ENCODE data around the gene ENGASE. TPM values are rescaled to one million over a fixed set of nuclear protein-coding genes. Genes with fewer than 3 reads are reported as not detected.

ENGASE gene
- total and polyA plus RNA-seq, 9 of the 15 experiments (the other 6 are each of a cell fraction or from before 2014, with no cell fraction given), result 0.06 to 45.5 (median 13.9) TPM

- FAIRE-seq (no peak), ATAC-seq (no peak), DNase-seq (ENCODE audit: extremely low read depth in 1 of 4, low spot score in 3 of 4) (no peak)
- TF ChIP-seq ZNF449 (CRISPR knock-in tag; IDR thresholded peaks at IDR 0.05) (no peak), CBX5 (IDR thresholded peaks at IDR 0.05; ENCODE audit: borderline replicate concordance, low read depth) (no peak), ZFX (CRISPR knock-in tag; IDR thresholded peaks at IDR 0.05) (no peak), RBM14 (IDR thresholded peaks at IDR 0.05; ENCODE audit: borderline replicate concordance, insufficient read depth, low read depth, low read length) (no peak)
- ChIA-PET POLR2A (interaction anchor here (0.7 kb wide), 1 partner anchor 1800 kb away, joined by 3 read pairs; no protein-coding TSS in a partner anchor), CTCF (ENCODE audit: low intra/inter-chr PET ratio) (no interaction called here)
- peaks cover 62 to 90% of the 10 kb centered on the region in 2 experiments for H3K27me3 ChIP-seq (ENCODE audit: control insufficient read depth in 2 of 2, insufficient read depth in 2 of 2, low read length in 2 of 2)
- peaks cover 0 to 5% of the 10 kb centered on the region in 2 experiments; a peak in 2 of 5 replicates for H3K4me1 ChIP-seq (replicated peaks in 1 of 2; ENCODE audit: control insufficient read depth in 2 of 2, insufficient read depth in 2 of 2, low read length in 2 of 2)
- no peaks in the 10 kb centered on the region for H3K36me3 ChIP-seq (ENCODE audit: control insufficient read depth, insufficient read depth, low read length)
- H3K4me3 ChIP-seq, result no peak overlapping the region
- H3K9me1 ChIP-seq (ENCODE audit: control insufficient read depth, insufficient read depth, low read length), result peaks cover 3% of the 10 kb centered on the region
- no peak overlapping the region for H2AFZ ChIP-seq (ENCODE audit: low read depth, low read length)
- no peaks in the 10 kb centered on the region for H3K79me2 ChIP-seq (ENCODE audit: control insufficient read depth, insufficient read depth, low read length)
- WGBS (ENCODE audit: insufficient coverage, low coverage, missing lambda C conversion rate), result 2% methylated on average over 23 of the region's 23 CpGs
- in situ Hi-C loops (cut with MboI) (no loop called here), intact Hi-C loops (cut with micrococcal nuclease) (no loop called here)
- H3K9ac ChIP-seq (ENCODE audit: insufficient read depth in 1 of 2, low read depth in 2 of 2, low read length in 2 of 2), result no peak overlapping the region
- no peaks in the 10 kb centered on the region for H3K9me3 ChIP-seq (replicated peaks; ENCODE audit: control insufficient read depth, insufficient read depth, low read depth, low read length)
- H3K27ac ChIP-seq (ENCODE audit: extremely low read depth, low read depth, low read length), result no peak overlapping the region
- no peak overlapping the region for H3K4me2 ChIP-seq (ENCODE audit: insufficient read depth, low read length)
- peaks cover 7% of the 10 kb centered on the region; the same call in 1 of the 2 replicates for H4K20me1 ChIP-seq (replicated peaks; ENCODE audit: control insufficient read depth, insufficient read depth, low read length)
- BruUV-seq (replicated peaks), result no TSS peak
These were observed 53.0 kb downstream of the ENGASE start for GRCh38 chr17:79127534-79128135.
